H9 (cell line): ENCODE results near the gene KIF13A. TPM values are rescaled to one million over a fixed set of nuclear protein-coding genes. Genes with fewer than 3 reads are reported as not detected.

Source experiments
- DNase-seq: peaks from one replicate; pipeline ENCODE4 v3.0.0-alpha.2; 2017
- H2AFZ ChIP-seq: one replicate; pipeline ENCODE4 v1.6.1; 2013; ENCODE audit warnings: mild to moderate bottlenecking, low read length, control low read depth, moderate library complexity
- H2AK5ac ChIP-seq: 2 replicates; pipeline ENCODE4 v1.6.1; 2013; ENCODE audit warnings: low read length, control low read depth, mixed read lengths; ENCODE audit not compliant: insufficient read length
- H2BK120ac ChIP-seq: one replicate; pipeline ENCODE4 v1.6.1; 2013; ENCODE audit warnings: low read depth, mild to moderate bottlenecking, low read length, control low read depth, inconsistent platforms; ENCODE audit not compliant: poor library complexity, severe bottlenecking
- H2BK12ac ChIP-seq: 2 replicates; pipeline ENCODE4 v1.6.1; 2013; ENCODE audit warnings: low read length, control low read depth, mixed read lengths, low read depth; ENCODE audit not compliant: insufficient read length
- H2BK15ac ChIP-seq: 2 replicates; pipeline ENCODE4 v1.6.1; 2013; ENCODE audit warnings: low read depth, low read length, control low read depth
- H2BK20ac ChIP-seq: one replicate; pipeline ENCODE4 v1.6.1; 2013; ENCODE audit warnings: low read depth, mild to moderate bottlenecking, low read length, control low read depth, inconsistent platforms; ENCODE audit not compliant: poor library complexity, severe bottlenecking
- H2BK5ac ChIP-seq: 2 replicates; pipeline ENCODE4 v1.6.1; 2013; ENCODE audit warnings: low read length, control low read depth, mixed read lengths; ENCODE audit not compliant: insufficient read length
- H3K14ac ChIP-seq: 2 replicates; pipeline ENCODE4 v1.6.1; 2013; ENCODE audit warnings: low read length, control low read depth; ENCODE audit not compliant: insufficient read depth
- H3K18ac ChIP-seq: 2 replicates; pipeline ENCODE4 v1.6.1; 2013; ENCODE audit warnings: low read depth, mild to moderate bottlenecking, mixed read lengths, low read length, control low read depth; ENCODE audit not compliant: insufficient read length
- H3K23ac ChIP-seq: 2 replicates; pipeline ENCODE4 v1.6.1; 2013; ENCODE audit warnings: low read length, control low read depth, mixed read lengths, low read depth; ENCODE audit not compliant: insufficient read length
- H3K23me2 ChIP-seq: 2 replicates; pipeline ENCODE4 v1.6.1; 2013; ENCODE audit warnings: low read depth, mild to moderate bottlenecking, mixed read lengths, low read length, control low read depth; ENCODE audit not compliant: insufficient read length, poor library complexity, severe bottlenecking
- H3K27ac ChIP-seq: 2 replicates; pipeline ENCODE4 v1.5.1; 2013; ENCODE audit warnings: low read length, control low read depth, mixed read lengths, low read depth; ENCODE audit not compliant: insufficient read length
- H3K27me3 ChIP-seq: 2 replicates; pipeline ENCODE4 v1.6.1; 2013; ENCODE audit warnings: low read length, control low read depth, inconsistent platforms; ENCODE audit not compliant: insufficient read depth
- H3K4ac ChIP-seq: 2 replicates; pipeline ENCODE4 v1.6.1; 2013; ENCODE audit warnings: low read depth, mild to moderate bottlenecking, control low read depth, inconsistent platforms, low read length, moderate library complexity
- H3K4me1 ChIP-seq: 2 replicates; pipeline ENCODE4 v1.6.1; 2013; ENCODE audit warnings: low read length, control low read depth, inconsistent platforms; ENCODE audit not compliant: insufficient read depth
- H3K4me2 ChIP-seq: 2 replicates; pipeline ENCODE4 v1.6.1; 2013; ENCODE audit warnings: low read length, control low read depth, mixed read lengths; ENCODE audit not compliant: insufficient read length, insufficient read depth
- H3K56ac ChIP-seq: 2 replicates; pipeline ENCODE4 v1.6.1; 2013; ENCODE audit warnings: low read depth, mild to moderate bottlenecking, mixed read lengths, low read length, control low read depth; ENCODE audit not compliant: insufficient read length
- H3K79me1 ChIP-seq: 2 replicates; pipeline ENCODE4 v1.6.1; 2013; ENCODE audit warnings: low read depth, mild to moderate bottlenecking, moderate library complexity, low read length, control low read depth, inconsistent platforms; ENCODE audit not compliant: insufficient read depth, poor library complexity, severe bottlenecking
- H3K79me2 ChIP-seq: 2 replicates; pipeline ENCODE4 v1.6.1; 2013; ENCODE audit warnings: low read length, control low read depth, inconsistent platforms; ENCODE audit not compliant: insufficient read depth
- H3K9ac ChIP-seq: 2 replicates; pipeline ENCODE4 v1.6.1; 2013; ENCODE audit warnings: low read length, control low read depth, mixed read lengths; ENCODE audit not compliant: insufficient read length; ENCODE audit errors: extremely low read depth
- H3K9me3 ChIP-seq: one replicate; pipeline ENCODE4 v1.6.1; 2013; ENCODE audit warnings: low read depth, low read length, inconsistent platforms; ENCODE audit not compliant: control insufficient read depth
- H3T11ph ChIP-seq: one replicate; pipeline ENCODE4 v1.6.1; 2013; ENCODE audit warnings: mild to moderate bottlenecking, low read length, control low read depth, inconsistent platforms
- H4K20me1 ChIP-seq: one replicate; pipeline ENCODE4 v1.6.1; 2013; ENCODE audit not compliant: control insufficient read depth, insufficient read length, insufficient read depth
- H4K5ac ChIP-seq: 2 replicates; pipeline ENCODE4 v1.6.1; 2013; ENCODE audit warnings: low read depth, mild to moderate bottlenecking, mixed read lengths, low read length, control low read depth; ENCODE audit not compliant: insufficient read length
- H4K8ac ChIP-seq: replicated peaks from 2 replicates; pipeline ENCODE4 v1.6.1; 2013; ENCODE audit warnings: low read length, control low read depth, mixed read lengths, low read depth; ENCODE audit not compliant: insufficient read length
- H4K91ac ChIP-seq: 2 replicates; pipeline ENCODE4 v1.6.1; 2013; ENCODE audit warnings: low read depth, mild to moderate bottlenecking, moderate library complexity, mixed read lengths, low read length, control low read depth; ENCODE audit not compliant: insufficient read length
- H3K27ac Mint-ChIP-seq, 3 experiments: 2 replicates in 2 of 3; 3 replicates in 1 of 3; pipeline ENCODE4 v1.8.0; 2020 to 2021; ENCODE audit warnings: mixed read lengths in 3 of 3, mild to moderate bottlenecking in 1 of 3, moderate library complexity in 1 of 3
- H3K27me3 Mint-ChIP-seq: 2 replicates; pipeline ENCODE4 v1.8.0; 2021; ENCODE audit warnings: low read depth, mild to moderate bottlenecking, moderate library complexity, mixed read lengths
- H3K36me3 Mint-ChIP-seq, 3 experiments: 2 replicates in 2 of 3; 3 replicates in 1 of 3; pipeline ENCODE4 v1.8.0; 2020 to 2021; ENCODE audit warnings: low read depth in 3 of 3, mixed read lengths in 3 of 3; ENCODE audit not compliant: insufficient read depth in 1 of 3
- H3K4me1 Mint-ChIP-seq, 2 experiments: 2 replicates each; pipeline ENCODE4 v1.8.0; 2020; ENCODE audit warnings: mixed read lengths in 2 of 2
- H3K4me3 Mint-ChIP-seq, 2 experiments: 2 replicates in 1 of 2; 3 replicates in 1 of 2; pipeline ENCODE4 v1.8.0; 2020 to 2021; ENCODE audit warnings: mild to moderate bottlenecking in 2 of 2, mixed read lengths in 2 of 2, moderate library complexity in 1 of 2
- H3K9me3 Mint-ChIP-seq, 2 experiments: 2 replicates in 1 of 2; 3 replicates in 1 of 2; pipeline ENCODE4 v1.8.0; 2020; ENCODE audit warnings: mild to moderate bottlenecking in 2 of 2, mixed read lengths in 2 of 2, moderate library complexity in 1 of 2
- total RNA-seq: library from RNA; stranded (reverse); gene quantifications from 2 replicates; pipeline ENCODE4 v1.2.1, GENCODE V29; 2021
- TF ChIP-seq, protein P1 (sequence below): fragments of 200-600 bp; sonication (generic); conservative IDR thresholded peaks from 3 replicates; pipeline ENCODE4 v1.8.0; 2021; ENCODE audit warnings: antibody characterized with exemption, mild to moderate bottlenecking

The KIF13A gene
- total RNA-seq, 1 experiment from 2014 or later, result 38.2 TPM

DNA sequence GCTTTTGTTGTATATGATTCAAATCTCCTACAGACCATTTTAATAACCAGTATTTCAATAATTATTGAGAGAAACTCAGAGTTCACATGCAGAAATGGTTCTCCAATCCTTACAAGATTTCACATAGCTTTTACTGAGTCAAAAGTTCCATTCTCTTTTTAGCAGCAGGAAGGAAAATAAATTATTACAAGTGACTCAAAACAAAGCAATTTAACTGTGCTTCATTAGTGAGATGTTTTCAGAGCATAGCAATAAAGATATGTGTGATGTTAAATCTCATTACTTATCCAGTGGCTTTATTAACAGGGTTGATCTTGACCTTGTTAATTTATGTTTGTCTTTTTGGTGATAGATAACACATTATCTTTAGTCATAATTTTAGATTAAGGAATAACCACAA lies 22.0 kb downstream of the KIF13A start:
- no peak overlapping the region for H2BK5ac ChIP-seq

More for the DNA sequence above, 22.0 kb downstream of the KIF13A start:
- Histone ChIP-seq H3K79me2 (no peaks in the 10 kb centered on the region), H4K20me1 (no peaks in the 10 kb centered on the region), H3K9ac (no peak overlapping the region), H3K4me1 (no peaks in the 10 kb centered on the region), H4K91ac (no peak overlapping the region), H3K56ac (no peak overlapping the region), H3K4me2 (no peak overlapping the region), H3K18ac (no peak overlapping the region), H3K4ac (no peak overlapping the region), H3K79me1 (peaks cover 3% of the 10 kb centered on the region), H2BK20ac (no peak overlapping the region), H3K14ac (no peak overlapping the region), H2BK12ac (no peak overlapping the region), H3T11ph (no peak overlapping the region), H3K23me2 (no peaks in the 10 kb centered on the region), H2BK120ac (no peak overlapping the region), H3K9me3 (no peaks in the 10 kb centered on the region), H4K8ac (no peak overlapping the region), H3K23ac (no peak overlapping the region), H4K5ac (no peak overlapping the region), H2AK5ac (no peak overlapping the region), H3K27me3 (no peaks in the 10 kb centered on the region), H2AFZ (no peak overlapping the region), H3K27ac (no peak overlapping the region), H2BK15ac (no peak overlapping the region)
- no peak for DNase-seq
- no peak overlapping the region for H3K27ac Mint-ChIP-seq
- no peaks in the 10 kb centered on the region for H3K27me3 Mint-ChIP-seq
- H3K4me3 Mint-ChIP-seq, result no peak overlapping the region
- H3K36me3 Mint-ChIP-seq, result peaks cover 0 to 4% (median 0%) of the 10 kb centered on the region in 3 experiments; a peak in 1 of 7 replicates
- TF ChIP-seq, protein P1, sequence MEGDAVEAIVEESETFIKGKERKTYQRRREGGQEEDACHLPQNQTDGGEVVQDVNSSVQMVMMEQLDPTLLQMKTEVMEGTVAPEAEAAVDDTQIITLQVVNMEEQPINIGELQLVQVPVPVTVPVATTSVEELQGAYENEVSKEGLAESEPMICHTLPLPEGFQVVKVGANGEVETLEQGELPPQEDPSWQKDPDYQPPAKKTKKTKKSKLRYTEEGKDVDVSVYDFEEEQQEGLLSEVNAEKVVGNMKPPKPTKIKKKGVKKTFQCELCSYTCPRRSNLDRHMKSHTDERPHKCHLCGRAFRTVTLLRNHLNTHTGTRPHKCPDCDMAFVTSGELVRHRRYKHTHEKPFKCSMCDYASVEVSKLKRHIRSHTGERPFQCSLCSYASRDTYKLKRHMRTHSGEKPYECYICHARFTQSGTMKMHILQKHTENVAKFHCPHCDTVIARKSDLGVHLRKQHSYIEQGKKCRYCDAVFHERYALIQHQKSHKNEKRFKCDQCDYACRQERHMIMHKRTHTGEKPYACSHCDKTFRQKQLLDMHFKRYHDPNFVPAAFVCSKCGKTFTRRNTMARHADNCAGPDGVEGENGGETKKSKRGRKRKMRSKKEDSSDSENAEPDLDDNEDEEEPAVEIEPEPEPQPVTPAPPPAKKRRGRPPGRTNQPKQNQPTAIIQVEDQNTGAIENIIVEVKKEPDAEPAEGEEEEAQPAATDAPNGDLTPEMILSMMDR, result no peak
- H3K9me3 Mint-ChIP-seq, result no peaks in the 10 kb centered on the region
- H3K4me1 Mint-ChIP-seq, result peaks cover 19 to 23% of the 10 kb centered on the region in 2 experiments
